Inflammatory macrophage treated with lipopolysaccharide for 4 hours (primary cell): ENCODE measurements around the gene CPED1.
"Not testable (repeated sequence)": the region's sequence is repeated elsewhere in the genome, so short reads cannot be mapped to it uniquely, and the experiment has no call there.

ENCODE experiments used
- DNase-seq: peaks from one replicate; pipeline ENCODE4 v3.0.0-alpha.2; 2020

CPED1 gene

GRCh38 chr7:121196286-121196685 is 207.8 kb downstream of the CPED1 start:
- no peak for DNase-seq

DNA sequence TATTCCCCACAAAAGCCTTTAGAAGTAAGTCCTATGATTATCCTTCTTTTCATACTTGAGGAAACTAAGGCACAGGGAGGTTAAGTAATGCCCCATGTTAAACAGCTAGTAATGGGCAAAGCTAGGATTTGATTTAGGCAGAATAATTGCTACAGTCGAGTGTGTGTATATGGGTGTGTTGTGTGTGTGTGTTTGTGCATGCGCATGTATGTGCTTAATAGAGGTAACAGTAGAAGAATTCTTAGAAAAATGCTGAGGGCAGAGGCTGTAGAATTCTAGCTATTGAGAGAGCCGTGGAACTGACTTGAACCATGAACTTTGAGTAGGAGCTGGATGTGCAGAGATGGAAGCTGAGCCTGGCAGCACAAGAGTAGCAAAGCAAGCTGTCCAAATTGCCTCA is 208.9 kb downstream of the CPED1 start:
- no peak for DNase-seq

GRCh38 chr7:121198502-121198901 is 210.0 kb downstream of the CPED1 start:
- no peak for DNase-seq

- no peak for DNase-seq
Measured at GRCh38 chr7:121202125-121202524, 213.6 kb downstream of the CPED1 start.

DNA sequence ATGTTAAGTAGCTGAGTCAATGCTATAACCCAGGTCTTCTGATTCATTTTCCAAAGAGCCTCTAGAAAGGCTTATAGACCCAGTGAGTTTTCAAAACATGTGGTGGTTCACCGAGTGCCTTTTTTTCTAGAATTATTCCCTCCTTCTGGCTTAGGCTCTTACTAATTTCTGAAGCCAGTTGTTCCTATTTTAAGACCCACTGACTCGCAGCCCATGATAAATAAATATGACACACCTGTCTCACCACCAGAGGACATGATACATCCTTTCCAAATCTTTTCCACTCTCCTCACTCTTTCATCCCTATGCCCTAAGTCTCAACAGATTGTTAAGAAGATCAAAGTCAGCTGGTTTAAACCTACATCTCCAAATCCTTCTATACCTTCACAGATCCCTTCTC is 214.3 kb downstream of the CPED1 start:
- DNase-seq, result no peak

DNA sequence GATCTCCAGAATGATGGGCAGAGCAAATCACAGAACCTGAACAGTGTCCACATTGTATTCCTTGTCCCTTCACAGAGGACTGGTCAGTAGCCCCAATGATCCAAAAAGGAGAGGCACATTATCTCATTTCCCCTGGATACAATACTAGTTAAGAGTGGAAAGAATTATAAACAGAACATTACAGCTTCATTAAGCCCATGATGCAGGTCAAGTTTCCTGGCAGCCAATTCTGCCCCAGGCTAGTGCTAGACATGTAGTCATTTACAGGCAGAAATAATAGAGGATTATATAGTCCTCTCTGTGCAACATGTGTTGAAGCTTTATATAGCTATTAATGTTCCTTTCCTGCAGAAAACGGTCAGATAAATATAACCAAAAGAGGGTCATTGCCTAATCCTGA is 216.0 kb downstream of the CPED1 start:
- DNase-seq, result no peak

DNA sequence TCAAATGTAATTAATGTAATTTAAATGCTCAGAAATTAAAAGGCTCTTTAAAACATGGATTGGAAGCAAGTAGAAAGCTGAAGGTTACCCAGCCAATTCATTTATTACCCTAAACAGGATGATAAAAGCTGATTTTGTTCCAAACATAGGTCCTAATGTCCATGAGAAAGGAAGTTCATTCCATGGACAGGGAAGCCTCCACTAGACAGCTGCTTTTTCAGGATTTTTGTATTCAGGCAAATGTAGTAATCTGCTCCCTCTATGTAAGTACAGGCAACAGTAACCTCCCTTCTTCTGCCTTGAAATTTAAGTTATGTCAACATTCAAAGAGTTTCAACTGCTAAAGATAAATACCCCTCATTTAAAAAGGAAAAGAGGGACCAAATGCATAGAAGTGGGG is 217.3 kb downstream of the CPED1 start:
- DNase-seq, result no peak

DNA sequence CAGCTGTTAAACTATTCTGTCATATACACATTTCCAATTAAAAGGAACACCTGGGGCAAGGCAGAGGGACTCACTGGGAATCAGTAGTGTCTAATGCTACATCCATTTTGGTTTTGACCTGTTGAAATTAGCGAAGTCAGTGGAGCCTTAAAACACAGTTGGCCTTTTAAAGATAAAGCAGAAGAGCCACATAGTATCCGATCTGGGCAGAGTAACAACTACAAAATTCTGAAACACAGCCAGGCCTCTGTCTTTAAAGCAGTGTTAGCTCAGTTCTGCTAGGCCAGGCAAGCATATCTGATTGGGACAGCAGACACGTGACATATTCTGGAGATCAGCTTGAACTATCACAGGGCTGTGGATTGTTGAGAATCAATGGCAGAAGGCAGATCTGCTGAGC is 222.7 kb downstream of the CPED1 start:
- DNase-seq, result no peak

- no peak for DNase-seq
Measured at GRCh38 chr7:121212036-121212435, 223.5 kb downstream of the CPED1 start.

DNA sequence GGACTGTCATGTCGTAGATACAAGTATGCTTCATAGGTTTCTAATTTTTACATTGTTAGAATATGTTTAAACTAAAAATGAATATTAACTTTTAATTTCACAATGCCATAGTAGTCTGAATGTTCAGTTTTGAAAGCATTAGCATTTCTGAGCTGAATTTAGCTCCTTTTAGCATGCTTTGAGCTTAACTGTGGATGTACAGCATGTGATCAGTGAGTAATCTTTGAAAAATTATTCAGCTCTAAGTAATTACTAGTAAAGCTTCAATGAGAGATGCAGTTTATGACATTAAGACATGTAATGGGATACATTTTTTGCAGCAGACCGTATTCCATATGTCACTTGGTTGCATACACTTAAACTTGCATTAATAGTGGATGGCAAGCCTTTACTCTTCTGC is 226.1 kb downstream of the CPED1 start:
- no peak for DNase-seq

DNA sequence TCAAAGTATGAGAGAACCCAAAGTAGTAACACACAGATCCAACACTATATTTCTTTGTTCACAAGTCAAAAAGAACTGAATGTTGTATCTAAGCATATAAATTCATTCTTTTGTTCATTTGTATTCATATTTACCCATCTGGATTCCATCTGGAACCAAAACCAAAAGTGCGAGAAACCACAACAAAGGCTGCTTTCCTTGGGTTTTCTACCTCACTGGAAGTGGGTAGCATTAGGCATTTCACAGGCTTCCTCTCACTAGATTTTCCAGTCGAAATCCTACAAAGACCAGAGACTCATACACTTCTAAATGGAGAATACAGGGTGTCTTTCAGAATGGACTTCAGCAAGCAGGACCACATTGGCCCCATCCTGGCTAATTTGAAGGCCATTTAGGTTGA is 230.5 kb downstream of the CPED1 start:
- no peak for DNase-seq

DNA sequence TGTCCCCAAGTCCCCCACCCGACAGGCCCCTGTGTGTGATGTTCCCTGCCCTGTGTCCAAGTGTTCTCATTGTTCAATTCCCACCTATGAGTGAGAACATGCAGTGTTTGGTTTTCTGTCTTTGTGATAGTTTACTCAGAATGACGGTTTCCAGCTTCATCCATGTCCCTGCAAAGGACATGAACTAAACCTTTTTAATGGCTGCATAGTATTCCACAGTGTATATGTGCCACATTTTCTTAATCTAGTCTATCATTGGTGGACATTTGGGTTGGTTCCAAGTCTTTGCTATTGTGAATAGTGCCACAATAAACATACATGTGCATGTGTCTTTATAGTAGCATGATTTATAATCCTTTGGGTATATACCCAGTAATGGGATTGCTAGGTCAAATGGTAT is 232.6 kb downstream of the CPED1 start:
- DNase-seq, result not testable (repeated sequence)

DNA sequence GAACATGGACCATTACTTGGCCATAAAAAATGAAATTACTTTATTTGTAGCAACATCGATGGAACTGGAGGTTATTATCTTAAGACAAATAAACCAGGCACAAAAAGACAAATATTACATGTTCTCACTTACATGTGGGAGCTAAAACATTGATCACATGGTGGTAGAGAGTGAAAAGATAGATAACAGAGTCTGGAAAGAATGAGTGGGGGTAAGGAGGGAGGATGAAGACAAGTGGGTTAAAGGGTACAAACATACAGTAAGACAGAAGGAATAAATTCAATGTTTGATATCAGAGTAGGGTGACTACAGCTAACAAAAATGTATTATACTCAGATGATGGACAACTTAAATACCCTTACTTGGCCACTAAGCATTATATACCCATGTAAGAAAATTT is 240.3 kb downstream of the CPED1 start:
- DNase-seq, result no peak

DNA sequence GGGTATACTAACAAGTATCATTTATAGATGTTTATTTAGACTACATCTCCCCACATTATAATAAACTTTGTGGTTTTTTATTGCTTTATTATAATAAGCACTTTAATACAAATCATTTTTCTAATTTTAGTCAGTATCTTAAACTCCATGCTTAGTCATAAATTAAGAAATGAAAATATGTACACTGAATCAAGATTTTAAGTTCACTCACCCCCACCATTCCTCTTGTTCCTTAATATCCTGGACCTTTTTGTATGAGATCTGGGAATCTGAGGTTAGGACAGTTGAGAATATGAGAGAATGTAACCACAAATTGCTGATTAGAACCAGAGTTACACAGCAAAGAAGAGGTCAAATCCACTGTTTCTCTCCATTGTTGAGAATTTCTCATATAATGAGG is 246.7 kb downstream of the CPED1 start:
- DNase-seq, result no peak

GRCh38 chr7:121237601-121238000 is 249.1 kb downstream of the CPED1 start:
- DNase-seq, result no peak

- no peak for DNase-seq
Measured at GRCh38 chr7:121244120-121244870, 255.8 kb downstream of the CPED1 start.

- not testable (repeated sequence) for DNase-seq
Measured at GRCh38 chr7:121251367-121251766, 262.9 kb downstream of the CPED1 start.

- not testable (repeated sequence) for DNase-seq
Measured at GRCh38 chr7:121252523-121253235, 264.2 kb downstream of the CPED1 start.

GRCh38 chr7:121259826-121260225 is 271.3 kb downstream of the CPED1 start:
- DNase-seq, result no peak

DNA sequence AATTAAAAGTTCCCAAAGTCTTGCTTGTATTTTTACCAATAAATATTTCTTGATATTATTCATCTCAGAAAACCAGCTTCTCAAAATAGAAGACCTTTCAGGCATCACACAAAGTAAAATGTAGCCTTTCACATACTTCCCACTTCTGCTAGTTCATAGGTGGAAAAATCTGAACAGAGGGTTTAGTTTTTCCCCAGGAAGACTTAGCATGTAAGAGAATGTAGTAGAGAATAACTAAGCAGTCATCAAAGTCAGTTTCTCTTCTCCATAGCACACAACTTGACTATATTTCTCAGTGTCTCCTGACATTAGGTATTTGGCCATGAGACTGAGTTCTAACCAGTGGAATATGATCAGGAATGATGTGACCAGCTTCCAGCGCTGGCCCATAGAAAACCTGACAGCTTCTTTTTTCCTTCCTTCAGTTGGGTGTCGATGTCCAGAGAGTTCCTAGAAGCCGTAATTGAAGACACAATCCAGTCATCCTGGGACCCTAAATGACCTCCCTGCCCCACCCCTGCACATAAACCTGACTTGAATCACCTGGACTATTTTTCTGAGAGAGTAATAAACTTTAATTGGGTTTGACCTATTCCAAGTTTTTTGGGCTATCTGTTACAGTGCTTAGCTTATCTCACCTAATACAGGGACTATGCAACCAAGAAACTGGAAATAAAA is 272.8 kb downstream of the CPED1 start:
- DNase-seq, result no peak

DNA sequence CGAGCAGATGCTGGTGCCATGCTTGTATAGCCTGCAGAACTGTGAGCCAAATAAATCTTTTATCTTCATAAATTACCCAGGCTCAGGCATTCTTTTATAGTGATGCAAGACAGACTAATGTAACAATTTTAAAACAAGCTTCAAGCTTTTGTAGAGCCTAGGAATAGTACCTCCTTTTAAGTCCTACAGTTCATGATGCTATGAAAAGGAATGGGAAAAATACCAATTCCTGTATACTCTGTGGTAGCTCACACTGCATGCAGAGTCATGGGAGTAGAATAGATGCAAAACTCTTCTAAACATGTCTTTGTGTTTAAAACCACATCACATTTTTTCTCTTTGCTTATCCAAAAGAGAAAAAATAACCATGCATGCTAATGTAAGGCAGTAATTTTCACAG is 273.7 kb downstream of the CPED1 start:
- DNase-seq, result no peak

DNA sequence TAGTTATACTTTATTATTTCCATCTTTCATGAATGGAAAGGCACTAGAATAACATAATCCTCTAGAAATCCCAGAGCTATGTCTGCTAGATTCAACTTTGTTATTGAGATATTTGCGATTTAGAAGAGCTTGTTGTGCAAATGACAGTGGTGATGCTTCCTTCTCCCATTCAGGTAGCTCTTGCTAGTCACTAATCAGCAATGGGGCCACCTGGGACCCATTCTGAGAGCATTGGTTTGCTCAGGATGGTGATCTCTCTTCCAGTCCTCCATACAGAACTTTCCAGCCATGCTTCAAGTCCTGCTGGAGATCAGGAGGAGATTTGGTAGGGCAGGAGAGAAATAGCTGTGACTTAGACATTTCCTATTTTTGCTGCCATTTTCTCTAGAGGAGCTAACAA is 274.5 kb downstream of the CPED1 start:
- DNase-seq, result no peak

- DNase-seq, result no peak
Measured at GRCh38 chr7:121266307-121266894, 277.9 kb downstream of the CPED1 start.

- DNase-seq, result no peak
Measured at GRCh38 chr7:121267612-121268011, 279.1 kb downstream of the CPED1 start.
